Naive thymus-derived CD4-positive, alpha-beta T cell (primary cell): ENCODE results near the gene RAB27B. TPM values are rescaled to one million over a fixed set of nuclear protein-coding genes. Genes with fewer than 3 reads are reported as not detected.

Experiments
- ATAC-seq: fragments of 150-1000 bp; cut with Tn5 transposase; 2 replicates; pipeline ENCODE4 v1.10.0; 2021; ENCODE audit warnings: mild to moderate bottlenecking, moderate library complexity
- CTCF ChIA-PET: fragments of 350-600 bp; sonication (Branson Sonifier 250); formaldehyde crosslinking; loops from one replicate; lab custom pipeline; 2021; ENCODE audit warnings: antibody characterized with exemption; lab: Charles Lee
- POLR2A ChIA-PET: fragments of 350-600 bp; sonication (Branson Sonifier 250); formaldehyde crosslinking; loops from one replicate; lab custom pipeline; 2021; ENCODE audit warnings: antibody characterized with exemption, inconsistent platforms; lab: Charles Lee
- DNase-seq, 9 donors: peaks; one replicate each; pipeline versions ENCODE4 v3.0.0 to v3.0.0-alpha.2; 2020 to 2022; ENCODE audit warnings: mixed read lengths in 1 of 9
- H3K27ac ChIP-seq: one replicate; pipeline ENCODE4 v1.7.0; 2013; ENCODE audit warnings: mild to moderate bottlenecking, low read depth, low read length, moderate library complexity
- H3K27me3 ChIP-seq, 2 donors: one replicate each; pipeline ENCODE4 v1.7.0; 2013; ENCODE audit warnings: low read length in 2 of 2, mild to moderate bottlenecking in 2 of 2, moderate library complexity in 2 of 2; ENCODE audit not compliant: control insufficient read depth in 2 of 2, insufficient read depth in 2 of 2
- H3K36me3 ChIP-seq, 3 experiments: 1 replicate in 2 of 3; 2 replicates in 1 of 3; pipeline ENCODE4 v1.7.0; 2013; ENCODE audit warnings: low read length in 3 of 3, mild to moderate bottlenecking in 3 of 3, moderate library complexity in 1 of 3; ENCODE audit not compliant: insufficient read depth in 3 of 3, control insufficient read depth in 2 of 3
- H3K4me1 ChIP-seq, 2 donors: one replicate each; pipeline ENCODE4 v1.7.0; 2013; ENCODE audit warnings: low read length in 2 of 2, mild to moderate bottlenecking in 2 of 2, moderate library complexity in 1 of 2; ENCODE audit not compliant: control insufficient read depth in 2 of 2, insufficient read depth in 2 of 2
- H3K4me3 ChIP-seq: 2 replicates; pipeline ENCODE4 v1.7.0; 2013; ENCODE audit warnings: mild to moderate bottlenecking, low read length
- H3K9me3 ChIP-seq, 3 experiments: 1 replicate in 2 of 3; 2 replicates in 1 of 3; pipeline ENCODE4 v1.7.0; 2013; ENCODE audit warnings: low read length in 3 of 3; ENCODE audit not compliant: control insufficient read depth in 2 of 3
- H3K27ac Mint-ChIP-seq, 9 donors: one replicate each; pipeline ENCODE4 v1.8.0; 2020 to 2022; ENCODE audit warnings: mixed read lengths in 9 of 9, mild to moderate bottlenecking in 8 of 9, moderate library complexity in 5 of 9, inconsistent platforms in 2 of 9
- H3K27me3 Mint-ChIP-seq, 5 donors: one replicate each; pipeline ENCODE4 v1.8.0; 2021 to 2022; ENCODE audit warnings: mixed read lengths in 5 of 5, mild to moderate bottlenecking in 1 of 5
- H3K36me3 Mint-ChIP-seq, 5 donors: one replicate each; pipeline ENCODE4 v1.8.0; 2020 to 2022; ENCODE audit warnings: mixed read lengths in 5 of 5, mild to moderate bottlenecking in 3 of 5, inconsistent platforms in 1 of 5
- H3K4me1 Mint-ChIP-seq, 7 donors: one replicate each; pipeline ENCODE4 v1.8.0; 2020 to 2022; ENCODE audit warnings: mixed read lengths in 7 of 7, mild to moderate bottlenecking in 3 of 7, inconsistent platforms in 1 of 7
- H3K4me3 Mint-ChIP-seq, 10 donors: one replicate each; pipeline ENCODE4 v1.8.0; 2020 to 2022; ENCODE audit warnings: mild to moderate bottlenecking in 10 of 10, mixed read lengths in 10 of 10, moderate library complexity in 6 of 10, inconsistent platforms in 2 of 10
- H3K9me3 Mint-ChIP-seq, 11 donors: one replicate each; pipeline ENCODE4 v1.8.0; 2020 to 2022; ENCODE audit warnings: mixed read lengths in 11 of 11, mild to moderate bottlenecking in 4 of 11, inconsistent platforms in 1 of 11, moderate library complexity in 1 of 11
- intact Hi-C, 2 donors: fragments of 100-400 bp; cut with micrococcal nuclease; formaldehyde crosslinking; loops; one replicate each; pipeline ENCODE4 v1.15.1; 2023
- polyA plus RNA-seq, 2 donors: library from polyadenylated mRNA; unstranded; fragments of 300-500 nt; fragmentation: Illumina TruSeq; gene quantifications; one replicate each; pipeline ENCODE4 v1.2.3, GENCODE V29; 2021
- total RNA-seq, 6 experiments: library from RNA in 5 of 6; stranded (reverse) in 5 of 6; gene quantifications; 1 replicate in 5 of 6; 2 replicates in 1 of 6; pipeline ENCODE4 v1.2.3 and lab custom pipeline; 2021 to 2026

The RAB27B gene
- total and polyA plus RNA-seq, 7 experiments from 2014 or later: 0.77 to 6.4 (median 1.5) TPM

DNA sequence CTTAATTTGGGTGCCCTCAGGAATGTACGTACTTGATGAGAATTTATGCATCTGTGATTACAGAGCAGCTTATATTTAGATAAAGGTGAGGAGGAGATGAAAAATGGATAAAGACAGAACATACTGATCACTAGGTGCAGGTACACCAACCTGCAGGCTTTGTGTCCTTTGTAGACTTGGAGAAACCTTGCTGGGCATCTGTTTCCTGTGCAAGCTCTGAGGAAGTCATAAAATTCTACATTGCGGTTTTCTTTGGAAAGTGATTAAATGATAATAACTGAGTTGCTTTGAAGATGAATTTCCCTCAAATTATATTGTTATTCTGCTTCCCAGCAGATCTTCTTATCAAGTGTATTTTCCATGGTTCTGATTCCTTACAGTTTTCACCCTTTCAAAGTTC lies 7.7 kb downstream of the RAB27B start:
- Mint-ChIP-seq H3K4me3 (peak overlapping the region in 9 of 10 donors; percentile 4 to 75 (median 37)), H3K9me3 (peaks cover 3 to 11% (median 6%) of the 10 kb centered on the region in 11 donors), H3K27ac (peak overlapping the region in 5 of 9 donors; percentile 4 to 47 (median 7)), H3K36me3 (peaks cover 0 to 13% (median 8%) of the 10 kb centered on the region in 5 donors), H3K27me3 (peaks cover 0 to 19% (median 0%) of the 10 kb centered on the region in 5 donors), H3K4me1 (peaks cover 17 to 51% (median 34%) of the 10 kb centered on the region in 7 donors)
- H3K4me3 ChIP-seq: no peak overlapping the region
- ChIA-PET POLR2A (no interaction called here), CTCF (no interaction called here)
- intact Hi-C loops: no loop called here
- H3K9me3 ChIP-seq: no peaks in the 10 kb centered on the region
- H3K27me3 ChIP-seq: no peaks in the 10 kb centered on the region
- ATAC-seq (no peak), DNase-seq (peak in 2 of 9 donors; percentile 6 to 13)
- H3K4me1 ChIP-seq: peaks cover 0 to 6% of the 10 kb centered on the region in 2 donors
- H3K36me3 ChIP-seq: no peaks in the 10 kb centered on the region
- H3K27ac ChIP-seq: no peak overlapping the region

DNA sequence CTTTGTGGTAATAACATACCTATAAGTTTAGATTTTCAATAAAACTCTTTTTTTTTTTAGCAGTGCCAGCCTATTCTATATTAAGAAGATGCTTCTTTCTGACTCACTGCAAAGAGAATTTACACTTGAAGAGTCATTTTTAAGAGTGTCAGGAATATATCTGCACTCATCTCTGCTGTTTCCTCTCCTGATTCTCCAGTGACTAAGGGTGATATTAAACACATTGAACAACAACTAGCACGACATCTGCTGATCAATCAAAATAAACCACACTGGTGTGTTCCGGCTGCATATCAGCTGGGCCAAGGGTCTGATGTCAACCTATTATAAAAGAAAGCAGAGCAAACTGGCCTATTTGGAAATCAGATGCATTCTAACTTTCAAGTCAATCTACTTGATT lies 15.0 kb downstream of the RAB27B start:
- ATAC-seq (no peak), DNase-seq (no peak)
- H3K36me3 ChIP-seq: no peaks in the 10 kb centered on the region
- no peaks in the 10 kb centered on the region for H3K9me3 ChIP-seq
- no peak overlapping the region for H3K27ac Mint-ChIP-seq
- peaks cover 0 to 11% (median 0%) of the 10 kb centered on the region in 5 donors for H3K27me3 Mint-ChIP-seq
- peaks cover 0 to 5% (median 0%) of the 10 kb centered on the region in 7 donors for H3K4me1 Mint-ChIP-seq
- ChIA-PET POLR2A (interaction anchor here (0.6 kb wide), 1 partner anchor 162 kb away, joined by 4 read pairs; no protein-coding TSS in a partner anchor), CTCF (no interaction called here)
- no peaks in the 10 kb centered on the region for H3K27me3 ChIP-seq
- H3K27ac ChIP-seq: no peak overlapping the region
- no peak overlapping the region for H3K4me3 Mint-ChIP-seq
- H3K4me1 ChIP-seq: no peaks in the 10 kb centered on the region
- intact Hi-C loops: no loop called here
- no peak overlapping the region for H3K4me3 ChIP-seq
- H3K36me3 Mint-ChIP-seq: peaks cover 0 to 4% (median 2%) of the 10 kb centered on the region in 5 donors
- no peaks in the 10 kb centered on the region for H3K9me3 Mint-ChIP-seq

DNA sequence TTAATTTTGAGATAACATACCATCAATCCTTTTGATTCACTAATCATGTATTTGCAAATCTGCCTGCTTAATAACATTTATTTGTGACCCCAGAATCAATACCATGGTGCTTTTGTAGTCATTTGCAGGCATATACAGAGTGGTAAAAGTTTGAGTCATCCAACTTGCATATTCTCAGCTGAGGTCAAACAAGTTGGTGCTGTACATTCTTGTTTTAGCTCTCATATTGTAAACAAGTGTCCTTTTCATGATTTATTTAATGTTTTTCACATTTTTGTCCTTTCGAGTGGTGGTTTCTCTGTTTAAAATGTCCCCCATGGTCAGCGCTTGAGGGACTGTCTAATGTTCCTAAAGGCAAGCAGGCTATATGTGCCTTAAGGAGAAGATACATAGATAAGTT lies 17.5 kb downstream of the RAB27B start:
- no peaks in the 10 kb centered on the region for H3K27me3 ChIP-seq
- ChIA-PET POLR2A (no interaction called here), CTCF (no interaction called here)
- Mint-ChIP-seq H3K27ac (peak overlapping the region in 1 of 9 donors; percentile 17), H3K4me1 (peaks cover 0 to 5% (median 0%) of the 10 kb centered on the region in 7 donors), H3K4me3 (no peak overlapping the region), H3K27me3 (peaks cover 0 to 2% (median 0%) of the 10 kb centered on the region in 5 donors), H3K9me3 (no peaks in the 10 kb centered on the region), H3K36me3 (peaks cover 0 to 4% (median 2%) of the 10 kb centered on the region in 5 donors)
- H3K9me3 ChIP-seq: no peaks in the 10 kb centered on the region
- H3K36me3 ChIP-seq: no peaks in the 10 kb centered on the region
- no peaks in the 10 kb centered on the region for H3K4me1 ChIP-seq
- H3K4me3 ChIP-seq: no peak overlapping the region
- DNase-seq (no peak), ATAC-seq (no peak)
- intact Hi-C loops: loop anchor here in 1 of 2 donors (5.0 kb wide), 1 partner anchor 33 kb away; no protein-coding TSS in a partner anchor
- no peak overlapping the region for H3K27ac ChIP-seq

DNA sequence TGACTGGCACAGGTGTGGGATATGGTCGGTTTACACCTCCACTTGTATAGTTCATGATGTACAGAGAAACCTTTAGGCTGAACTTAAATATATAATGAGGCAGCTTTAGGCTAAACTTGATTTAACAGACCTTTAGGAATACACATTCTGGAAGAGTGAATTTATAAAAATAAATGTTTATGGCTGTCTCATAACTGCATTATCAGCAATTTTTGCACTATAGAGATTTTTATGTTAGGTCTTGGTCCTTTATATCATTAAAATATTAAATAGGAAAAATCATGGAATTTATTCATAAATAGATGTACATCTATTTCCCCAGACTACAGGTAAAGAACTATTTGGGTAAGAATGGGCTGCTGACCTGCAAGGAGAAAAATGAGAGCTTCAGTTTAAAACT lies 19.8 kb downstream of the RAB27B start:
- Mint-ChIP-seq H3K4me3 (no peak overlapping the region), H3K27me3 (peaks cover 0 to 6% (median 0%) of the 10 kb centered on the region in 5 donors), H3K4me1 (peaks cover 7 to 14% (median 10%) of the 10 kb centered on the region in 7 donors), H3K9me3 (no peaks in the 10 kb centered on the region), H3K36me3 (peaks cover 0 to 4% (median 2%) of the 10 kb centered on the region in 5 donors), H3K27ac (no peak overlapping the region)
- H3K4me3 ChIP-seq: no peak overlapping the region
- CTCF ChIA-PET: no interaction called here
- H3K27me3 ChIP-seq: no peaks in the 10 kb centered on the region
- no peak for DNase-seq
- no peaks in the 10 kb centered on the region for H3K36me3 ChIP-seq
- H3K27ac ChIP-seq: no peak overlapping the region
- intact Hi-C loops: loop anchor here in 1 of 2 donors (5.0 kb wide), 1 partner anchor 36 kb away; no protein-coding TSS in a partner anchor
- no peaks in the 10 kb centered on the region for H3K4me1 ChIP-seq
- no peaks in the 10 kb centered on the region for H3K9me3 ChIP-seq
- ATAC-seq: no peak
- POLR2A ChIA-PET: no interaction called here

DNA sequence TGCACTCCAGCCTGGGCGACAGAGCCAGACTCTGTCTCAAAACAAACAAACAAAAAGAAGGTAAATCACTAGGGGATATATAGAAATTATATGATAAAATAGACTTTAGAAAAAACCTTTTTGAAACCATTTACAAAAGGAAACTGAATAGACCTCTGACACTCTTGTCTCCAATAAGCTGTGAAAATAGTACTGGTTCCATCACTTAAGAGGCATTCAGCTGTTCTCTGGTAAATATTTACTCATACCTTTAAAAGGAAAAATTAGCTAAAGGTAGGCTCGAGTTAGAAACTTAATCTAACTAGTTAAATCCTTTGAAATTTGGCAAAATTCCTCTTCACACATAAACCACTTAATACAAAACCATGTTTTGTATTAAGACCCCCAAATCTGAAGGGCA lies 21.4 kb downstream of the RAB27B start:
- Mint-ChIP-seq H3K9me3 (no peaks in the 10 kb centered on the region), H3K4me1 (peaks cover 10 to 17% (median 13%) of the 10 kb centered on the region in 7 donors), H3K4me3 (no peak overlapping the region), H3K27ac (no peak overlapping the region), H3K27me3 (peaks cover 0 to 6% (median 0%) of the 10 kb centered on the region in 5 donors), H3K36me3 (peaks cover 0 to 4% (median under 1%) of the 10 kb centered on the region in 5 donors)
- Histone ChIP-seq H3K27ac (no peak overlapping the region), H3K27me3 (no peaks in the 10 kb centered on the region), H3K4me1 (no peaks in the 10 kb centered on the region), H3K4me3 (no peak overlapping the region), H3K9me3 (no peaks in the 10 kb centered on the region), H3K36me3 (no peaks in the 10 kb centered on the region)
- ATAC-seq (no peak), DNase-seq (no peak)
- CTCF ChIA-PET: no interaction called here
- POLR2A ChIA-PET: no interaction called here
- intact Hi-C loops: loop anchor here in 1 of 2 donors (5.0 kb wide), 1 partner anchor 37 kb away; no protein-coding TSS in a partner anchor

DNA sequence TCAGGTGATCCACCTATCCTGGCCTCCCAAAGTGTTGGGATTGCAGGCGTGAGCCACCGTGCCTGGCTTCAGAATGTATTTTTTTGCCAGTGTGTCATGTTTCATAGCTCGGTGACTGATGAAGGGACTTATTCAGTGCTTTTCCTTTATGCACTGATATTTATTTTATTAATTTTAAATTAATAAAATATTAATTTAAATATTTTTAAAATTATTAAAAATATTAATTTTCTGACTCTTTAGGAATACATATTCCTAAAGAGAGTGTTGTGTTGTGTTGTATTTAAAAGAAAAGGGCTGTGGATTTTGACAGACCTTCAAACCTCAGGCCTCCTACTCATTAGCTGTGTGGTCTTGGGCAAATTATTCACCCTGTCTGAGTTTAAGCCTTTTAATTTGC lies 22.3 kb downstream of the RAB27B start:
- Mint-ChIP-seq H3K27me3 (peaks cover 0 to 6% (median 0%) of the 10 kb centered on the region in 5 donors), H3K4me1 (peaks cover 10 to 17% (median 13%) of the 10 kb centered on the region in 7 donors), H3K9me3 (no peaks in the 10 kb centered on the region), H3K4me3 (no peak overlapping the region), H3K27ac (no peak overlapping the region), H3K36me3 (peaks cover 0 to under 1% (median 0%) of the 10 kb centered on the region in 5 donors)
- CTCF ChIA-PET: no interaction called here
- Histone ChIP-seq H3K27me3 (no peaks in the 10 kb centered on the region), H3K27ac (no peak overlapping the region), H3K4me1 (no peaks in the 10 kb centered on the region), H3K4me3 (no peak overlapping the region), H3K36me3 (no peaks in the 10 kb centered on the region), H3K9me3 (no peaks in the 10 kb centered on the region)
- ATAC-seq (no peak), DNase-seq (no peak)
- POLR2A ChIA-PET: no interaction called here
- intact Hi-C loops: no loop called here
